H1 (cell line): ENCODE results near the gene HOXA11. TPM values are rescaled to one million over a fixed set of nuclear protein-coding genes. Genes with fewer than 3 reads are reported as not detected.

Experiments used
- CBX5 ChIP-seq: fragments of 300-800, 300-1000 bp; sonication (generic); IDR thresholded peaks from 2 replicates; pipeline ENCODE4 v1.7.1; 2016; ENCODE audit warnings: antibody characterized with exemption, low read length, low read depth
- EZH2 ChIP-seq: fragments of 200-600 bp; sonication (generic); IDR thresholded peaks from 2 replicates; pipeline ENCODE4 v1.7.1; 2012; ENCODE audit warnings: low read depth, mild to moderate bottlenecking, moderate library complexity, low read length, inconsistent platforms; ENCODE audit not compliant: severe bottlenecking
- HDAC2 ChIP-seq, 2 experiments: fragments of 300-600 bp in 1 of 2; sonication (generic) in 1 of 2; IDR thresholded peaks; 2 replicates each; pipeline ENCODE4 v1.6.1; 2011 to 2012; ENCODE audit warnings: low read depth in 2 of 2, low read length in 2 of 2, mild to moderate bottlenecking in 2 of 2, moderate library complexity in 2 of 2, borderline replicate concordance in 1 of 2, inconsistent platforms in 1 of 2
- SAP30 ChIP-seq: fragments of 300-600 bp; sonication (generic); IDR thresholded peaks from 2 replicates; pipeline ENCODE4 v1.7.1; 2012; ENCODE audit warnings: low read length, moderate library complexity, mild to moderate bottlenecking, inconsistent platforms; ENCODE audit not compliant: insufficient read depth, insufficient replicate concordance
- TCF12 ChIP-seq: IDR thresholded peaks from 2 replicates; pipeline ENCODE4 v1.6.1; 2011; ENCODE audit warnings: low read depth, mild to moderate bottlenecking, low read length
- YY1 ChIP-seq: IDR thresholded peaks from 2 replicates; pipeline ENCODE4 v1.6.1; 2011; ENCODE audit warnings: low read depth, mild to moderate bottlenecking, low read length
- polyA plus RNA-seq, 7 experiments: library from polyadenylated mRNA; depleted of rRNA in 3 of 7; stranded (reverse) in 5 of 7; unstranded in 2 of 7; fragments of >200 nt in 5 of 7; fragments of 200-250 nt in 2 of 7; gene quantifications; 1 replicate in 5 of 7; 2 replicates in 1 of 7; 4 replicates in 1 of 7; pipeline versions ENCODE4 v1.2.1 to v1.2.3, GENCODE V29; 2011 to 2013; ENCODE audit warnings: missing spikeins in 2 of 7, mixed read lengths in 2 of 7
- total RNA-seq: library from RNA; stranded (reverse); fragmentation: NEBNext Ultra II Directional; extraction: Animal tissue kit (Norgen Biotek cat#: 25700); gene quantifications from 2 replicates; pipeline ENCODE4 v1.2.1, GENCODE V29; 2021
- TF ChIP-seq, protein P1 (sequence below): IDR thresholded peaks from 2 replicates; pipeline ENCODE4 v1.6.1; 2012; ENCODE audit warnings: low read length, inconsistent platforms

The HOXA11 gene
- total and polyA plus RNA-seq, 2 of the 8 experiments (the other 6 are each of a cell fraction or from before 2014, with no cell fraction given) = not detected

DNA sequence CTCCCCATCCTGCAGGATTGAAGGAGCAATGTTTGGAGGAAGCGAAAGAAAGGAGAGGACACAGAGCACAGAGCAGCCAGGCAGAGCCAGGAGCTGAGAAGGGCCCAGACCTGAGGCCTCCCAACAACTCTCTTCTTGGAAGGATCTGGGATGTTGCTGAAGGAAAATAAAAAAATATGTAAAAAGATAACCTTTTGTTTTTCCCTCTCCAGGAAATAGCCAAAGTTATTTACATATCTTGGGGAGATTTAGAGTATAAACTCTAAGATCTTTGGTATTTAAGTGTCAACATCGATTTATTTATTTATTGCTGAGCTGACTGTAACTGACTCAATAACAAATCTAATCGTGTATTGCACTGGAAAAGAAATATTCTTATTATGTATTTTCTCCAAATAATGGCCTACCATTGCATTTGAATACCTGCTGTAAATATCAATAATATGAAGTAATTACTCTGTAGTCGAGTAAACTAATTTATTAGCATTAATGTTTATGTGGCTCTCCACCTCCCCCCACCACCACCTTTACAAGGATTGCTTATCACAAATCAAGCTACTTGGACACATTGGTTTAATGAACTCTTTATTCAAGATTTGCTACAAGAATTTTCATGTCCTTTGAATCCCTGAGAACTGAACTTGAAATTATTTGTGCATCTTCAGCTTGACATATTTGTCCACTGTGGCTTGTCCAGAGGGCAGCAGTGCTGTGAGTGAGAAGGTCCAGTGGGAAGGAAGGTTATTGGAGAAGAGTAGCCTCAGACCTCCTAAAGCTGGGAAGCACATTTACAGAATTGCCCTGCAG lies 1.8 kb upstream of the HOXA11 start (continued):
- TF ChIP-seq HDAC2 (IDR thresholded peaks at IDR 0.05; ENCODE audit: borderline replicate concordance in 1 of 2, low read depth in 2 of 2, low read length in 2 of 2) (no peak), CBX5 (no peak), SAP30 (no peak), YY1 (no peak), TCF12 (no peak), EZH2 (no peak)
- TF ChIP-seq, protein P1, sequence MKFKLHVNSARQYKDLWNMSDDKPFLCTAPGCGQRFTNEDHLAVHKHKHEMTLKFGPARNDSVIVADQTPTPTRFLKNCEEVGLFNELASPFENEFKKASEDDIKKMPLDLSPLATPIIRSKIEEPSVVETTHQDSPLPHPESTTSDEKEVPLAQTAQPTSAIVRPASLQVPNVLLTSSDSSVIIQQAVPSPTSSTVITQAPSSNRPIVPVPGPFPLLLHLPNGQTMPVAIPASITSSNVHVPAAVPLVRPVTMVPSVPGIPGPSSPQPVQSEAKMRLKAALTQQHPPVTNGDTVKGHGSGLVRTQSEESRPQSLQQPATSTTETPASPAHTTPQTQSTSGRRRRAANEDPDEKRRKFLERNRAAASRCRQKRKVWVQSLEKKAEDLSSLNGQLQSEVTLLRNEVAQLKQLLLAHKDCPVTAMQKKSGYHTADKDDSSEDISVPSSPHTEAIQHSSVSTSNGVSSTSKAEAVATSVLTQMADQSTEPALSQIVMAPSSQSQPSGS = no peak
